HEK293 (cell line): ENCODE data around the gene STAB1.

Experiments
- CTCF ChIA-PET: fragments of 350-600 bp; formaldehyde crosslinking; extraction: SDS; loops from one replicate; lab custom pipeline; 2021; ENCODE audit warnings: antibody characterized with exemption; lab: Yijun Ruan, JAX
- POLR2A ChIA-PET: fragments of 300-600 bp; formaldehyde crosslinking; extraction: SDS; loops from one replicate; lab custom pipeline; 2020; ENCODE audit warnings: antibody characterized with exemption, inconsistent platforms; lab: Yijun Ruan, JAX
- H3K27ac ChIP-seq: fragments of 200-500 bp; sonication (Bioruptor generic); 2 replicates; pipeline ENCODE4 v1.5.1; 2014; ENCODE audit warnings: low read depth, low read length, control low read depth, inconsistent platforms; ENCODE audit errors: extremely low read depth
- H3K36me3 ChIP-seq, 2 experiments: fragments of 200-500 bp in 1 of 2; sonication (Bioruptor generic) in 1 of 2; 1 replicate in 1 of 2; 2 replicates in 1 of 2; pipeline ENCODE4 v1.5.1; 2014 to 2017; ENCODE audit warnings: inconsistent platforms in 2 of 2, low read length in 2 of 2; ENCODE audit not compliant: control insufficient read depth in 2 of 2, insufficient read depth in 1 of 2
- H3K4me1 ChIP-seq: fragments of 200-500 bp; sonication (Bioruptor generic); 2 replicates; pipeline ENCODE4 v1.5.1; 2014; ENCODE audit warnings: mild to moderate bottlenecking, low read length, inconsistent platforms; ENCODE audit not compliant: control insufficient read depth, insufficient read depth
- H3K4me3 ChIP-seq: 2 replicates; pipeline ENCODE4 v1.5.1; 2011; ENCODE audit warnings: low read depth, mild to moderate bottlenecking, control low read depth, low read length, moderate library complexity
- H3K9me3 ChIP-seq: fragments of 200-500 bp; sonication (Bioruptor generic); 2 replicates; pipeline ENCODE4 v1.5.1; 2014; ENCODE audit warnings: low read depth, low read length, inconsistent platforms; ENCODE audit not compliant: control insufficient read depth, insufficient read depth
- BCL6B ChIP-seq: fragments of 450-650 bp; formaldehyde crosslinking; IDR thresholded peaks from 2 replicates; pipeline ENCODE4 v1.5.1; 2017; ENCODE audit warnings: missing biosample characterization, missing genetic modification characterization
- KLF10 ChIP-seq: fragments of 450-650 bp; IDR thresholded peaks from 2 replicates; pipeline ENCODE4 v1.5.1; 2018; ENCODE audit warnings: missing biosample characterization, mild to moderate bottlenecking, missing genetic modification characterization
- KLF16 ChIP-seq: fragments of 450-650 bp; formaldehyde crosslinking; IDR thresholded peaks from 2 replicates; pipeline ENCODE4 v1.5.1; 2017; ENCODE audit warnings: missing biosample characterization, missing genetic modification characterization
- REPIN1 ChIP-seq: fragments of 450-650 bp; formaldehyde crosslinking; IDR thresholded peaks from 2 replicates; pipeline ENCODE4 v1.5.1; 2017; ENCODE audit warnings: missing biosample characterization, missing genetic modification characterization, low read depth
- SETDB1 ChIP-seq: IDR thresholded peaks from one replicate; pipeline ENCODE4 v1.6.1; 2017; ENCODE audit warnings: mild to moderate bottlenecking, low read length, moderate library complexity, mixed read lengths; ENCODE audit not compliant: insufficient read length
- ZBTB1 ChIP-seq: fragments of 450-650 bp; formaldehyde crosslinking; IDR thresholded peaks from 2 replicates; pipeline ENCODE4 v1.5.1; 2016; ENCODE audit warnings: missing biosample characterization, missing genetic modification characterization
- ZEB2 ChIP-seq: fragments of 450-650 bp; formaldehyde crosslinking; IDR thresholded peaks from 2 replicates; pipeline ENCODE4 v1.5.1; 2016; ENCODE audit warnings: missing biosample characterization, missing genetic modification characterization
- ZFHX2 ChIP-seq: fragments of 450-650 bp; formaldehyde crosslinking; conservative IDR thresholded peaks from 2 replicates; pipeline ENCODE4 v1.5.1; 2016; ENCODE audit warnings: missing biosample characterization, missing genetic modification characterization
- ZNF18 ChIP-seq: fragments of 450-650 bp; formaldehyde crosslinking; IDR thresholded peaks from 2 replicates; pipeline ENCODE4 v1.5.1; 2016; ENCODE audit warnings: missing biosample characterization, missing genetic modification characterization
- ZNF214 ChIP-seq: fragments of 450-650 bp; formaldehyde crosslinking; IDR thresholded peaks from 2 replicates; pipeline ENCODE4 v1.5.1; 2017; ENCODE audit warnings: missing biosample characterization, mild to moderate bottlenecking, missing genetic modification characterization, borderline replicate concordance
- ZNF302 ChIP-seq: fragments of 450-650 bp; formaldehyde crosslinking; IDR thresholded peaks from 2 replicates; pipeline ENCODE4 v1.5.1; 2016; ENCODE audit warnings: missing biosample characterization, missing genetic modification characterization, low read depth
- ZNF324 ChIP-seq: fragments of 450-650 bp; formaldehyde crosslinking; IDR thresholded peaks from 2 replicates; pipeline ENCODE4 v1.5.1; 2016; ENCODE audit warnings: missing biosample characterization, missing genetic modification characterization
- ZNF416 ChIP-seq: fragments of 450-650 bp; formaldehyde crosslinking; IDR thresholded peaks from 2 replicates; pipeline ENCODE4 v1.5.1; 2016; ENCODE audit warnings: missing biosample characterization, missing genetic modification characterization
- ZNF426 ChIP-seq: fragments of 450-650 bp; formaldehyde crosslinking; IDR thresholded peaks from 2 replicates; pipeline ENCODE4 v1.5.1; 2017; ENCODE audit warnings: missing biosample characterization, missing genetic modification characterization, mild to moderate bottlenecking, inconsistent platforms, moderate library complexity
- ZNF501 ChIP-seq: fragments of 450-650 bp; formaldehyde crosslinking; IDR thresholded peaks from 2 replicates; pipeline ENCODE4 v1.5.1; 2016; ENCODE audit warnings: missing biosample characterization, missing genetic modification characterization
- ZNF596 ChIP-seq: fragments of 450-650 bp; IDR thresholded peaks from 2 replicates; pipeline ENCODE4 v1.5.0; 2018; ENCODE audit warnings: missing biosample characterization, mild to moderate bottlenecking, missing genetic modification characterization, moderate library complexity
- ZNF623 ChIP-seq: fragments of 450-650 bp; formaldehyde crosslinking; IDR thresholded peaks from 2 replicates; pipeline ENCODE4 v1.5.1; 2016; ENCODE audit warnings: missing biosample characterization, missing genetic modification characterization
- ZNF664 ChIP-seq: fragments of 450-650 bp; formaldehyde crosslinking; IDR thresholded peaks from 2 replicates; pipeline ENCODE4 v1.5.1; 2016; ENCODE audit warnings: missing biosample characterization, missing genetic modification characterization
- ZNF670 ChIP-seq: fragments of 450-650 bp; formaldehyde crosslinking; IDR thresholded peaks from 2 replicates; pipeline ENCODE4 v1.5.1; 2016; ENCODE audit warnings: missing biosample characterization, missing genetic modification characterization, low read depth
- ZNF791 ChIP-seq: fragments of 450-650 bp; formaldehyde crosslinking; IDR thresholded peaks from 2 replicates; pipeline ENCODE4 v1.5.1; 2016; ENCODE audit warnings: missing biosample characterization, missing genetic modification characterization
- ZSCAN18 ChIP-seq: fragments of 450-650 bp; formaldehyde crosslinking; IDR thresholded peaks from 2 replicates; pipeline ENCODE4 v1.5.1; 2016; ENCODE audit warnings: missing biosample characterization, missing genetic modification characterization
- TF ChIP-seq, protein P1 (sequence below): fragments of 450-650 bp; formaldehyde crosslinking; IDR thresholded peaks from 2 replicates; pipeline ENCODE4 v1.5.1; 2016; ENCODE audit warnings: missing biosample characterization, missing genetic modification characterization
- TF ChIP-seq, protein P2 (sequence below): fragments of 450-650 bp; formaldehyde crosslinking; IDR thresholded peaks from 2 replicates; pipeline ENCODE4 v1.5.1; 2017; ENCODE audit warnings: missing biosample characterization, mild to moderate bottlenecking, missing genetic modification characterization, moderate library complexity
- TF ChIP-seq, protein P3 (sequence below): fragments of 450-650 bp; IDR thresholded peaks from 2 replicates; pipeline ENCODE4 v1.5.1; 2018; ENCODE audit warnings: missing biosample characterization, missing genetic modification characterization

STAB1 gene

DNA sequence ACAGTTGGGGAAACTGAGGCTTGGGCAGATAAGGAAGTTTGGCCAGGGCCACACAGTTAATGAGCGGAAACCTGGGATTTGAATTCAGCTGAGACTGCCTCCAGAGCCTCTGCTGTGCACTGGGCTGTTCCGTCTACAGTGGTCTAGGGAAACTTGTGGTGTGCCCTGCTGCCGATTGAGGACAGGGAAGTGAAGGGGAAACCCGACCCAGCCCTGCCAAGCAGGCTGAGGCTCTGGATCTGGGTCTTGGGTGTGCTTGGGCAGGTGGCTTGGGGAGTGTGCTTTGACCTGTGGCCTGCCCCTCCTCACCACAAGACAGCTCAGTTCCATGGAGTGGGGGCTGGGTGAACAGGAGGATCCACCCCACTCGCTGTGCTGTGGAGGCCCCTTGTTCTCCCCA, 22.1 kb upstream of the STAB1 start (continued):
- no peak for TF ChIP-seq BCL6B (tag by site-specific recombination)
- TF ChIP-seq ZNF18 (tag by site-specific recombination) = no peak
- TF ChIP-seq, protein P1, sequence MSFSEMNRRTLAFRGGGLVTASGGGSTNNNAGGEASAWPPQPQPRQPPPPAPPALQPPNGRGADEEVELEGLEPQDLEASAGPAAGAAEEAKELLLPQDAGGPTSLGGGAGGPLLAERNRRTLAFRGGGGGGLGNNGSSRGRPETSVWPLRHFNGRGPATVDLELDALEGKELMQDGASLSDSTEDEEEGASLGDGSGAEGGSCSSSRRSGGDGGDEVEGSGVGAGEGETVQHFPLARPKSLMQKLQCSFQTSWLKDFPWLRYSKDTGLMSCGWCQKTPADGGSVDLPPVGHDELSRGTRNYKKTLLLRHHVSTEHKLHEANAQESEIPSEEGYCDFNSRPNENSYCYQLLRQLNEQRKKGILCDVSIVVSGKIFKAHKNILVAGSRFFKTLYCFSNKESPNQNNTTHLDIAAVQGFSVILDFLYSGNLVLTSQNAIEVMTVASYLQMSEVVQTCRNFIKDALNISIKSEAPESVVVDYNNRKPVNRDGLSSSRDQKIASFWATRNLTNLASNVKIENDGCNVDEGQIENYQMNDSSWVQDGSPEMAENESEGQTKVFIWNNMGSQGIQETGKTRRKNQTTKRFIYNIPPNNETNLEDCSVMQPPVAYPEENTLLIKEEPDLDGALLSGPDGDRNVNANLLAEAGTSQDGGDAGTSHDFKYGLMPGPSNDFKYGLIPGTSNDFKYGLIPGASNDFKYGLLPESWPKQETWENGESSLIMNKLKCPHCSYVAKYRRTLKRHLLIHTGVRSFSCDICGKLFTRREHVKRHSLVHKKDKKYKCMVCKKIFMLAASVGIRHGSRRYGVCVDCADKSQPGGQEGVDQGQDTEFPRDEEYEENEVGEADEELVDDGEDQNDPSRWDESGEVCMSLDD (tag by site-specific recombination) = no peak
- TF ChIP-seq ZNF664 (tag by site-specific recombination) = no peak
- TF ChIP-seq, protein P2, sequence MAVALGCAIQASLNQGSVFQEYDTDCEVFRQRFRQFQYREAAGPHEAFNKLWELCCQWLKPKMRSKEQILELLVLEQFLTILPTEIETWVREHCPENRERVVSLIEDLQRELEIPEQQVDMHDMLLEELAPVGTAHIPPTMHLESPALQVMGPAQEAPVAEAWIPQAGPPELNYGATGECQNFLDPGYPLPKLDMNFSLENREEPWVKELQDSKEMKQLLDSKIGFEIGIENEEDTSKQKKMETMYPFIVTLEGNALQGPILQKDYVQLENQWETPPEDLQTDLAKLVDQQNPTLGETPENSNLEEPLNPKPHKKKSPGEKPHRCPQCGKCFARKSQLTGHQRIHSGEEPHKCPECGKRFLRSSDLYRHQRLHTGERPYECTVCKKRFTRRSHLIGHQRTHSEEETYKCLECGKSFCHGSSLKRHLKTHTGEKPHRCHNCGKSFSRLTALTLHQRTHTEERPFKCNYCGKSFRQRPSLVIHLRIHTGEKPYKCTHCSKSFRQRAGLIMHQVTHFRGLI (tag by site-specific recombination) = no peak

DNA sequence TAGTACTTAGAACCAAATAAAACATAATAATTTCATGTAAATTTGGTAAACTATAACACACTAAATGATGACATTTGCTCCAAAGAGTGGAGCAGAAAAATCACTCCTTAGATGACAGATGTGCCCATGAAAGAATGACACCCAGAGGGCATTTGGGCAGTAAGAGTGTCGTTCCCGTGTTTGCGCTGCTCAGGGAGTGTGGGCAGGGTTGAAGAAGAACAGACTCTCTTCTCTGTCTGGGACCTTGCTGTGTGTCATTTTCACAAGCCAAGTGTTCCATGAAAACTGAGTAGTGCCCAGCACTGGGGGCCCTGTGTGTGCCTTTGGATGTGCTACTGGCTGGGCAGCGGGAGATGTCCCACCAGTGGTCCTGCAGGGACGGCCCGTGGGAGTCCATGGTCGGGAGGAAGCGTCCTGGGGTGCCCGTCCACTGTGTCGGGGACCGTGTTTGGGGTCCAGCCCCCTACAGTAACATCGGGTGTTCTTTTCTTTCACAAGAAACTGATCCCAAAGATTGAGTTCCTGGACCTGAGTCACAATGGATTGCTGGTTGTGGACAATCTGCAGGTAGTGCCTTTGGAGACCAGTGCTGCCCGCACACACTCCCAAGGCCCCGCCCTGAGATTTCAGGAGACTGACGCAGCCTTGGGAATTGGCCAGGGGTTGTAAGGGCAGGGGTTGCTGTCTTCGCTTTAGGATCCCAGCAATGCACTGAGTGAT, 17.9 kb upstream of the STAB1 start:
- H3K9me3 ChIP-seq = no peaks in the 10 kb centered on the region
- peaks cover 7 to 97% of the 10 kb centered on the region in 2 experiments; a peak in 2 of 3 replicates for H3K36me3 ChIP-seq
- ChIA-PET POLR2A (no interaction called here), CTCF (interaction anchor here (0.6 to 0.7 kb wide), 2 partner anchors 22 to 328 kb away, joined by 3 read pairs; no protein-coding TSS in a partner anchor)
- H3K27ac ChIP-seq = no peak overlapping the region
- no peak overlapping the region for H3K4me3 ChIP-seq
- H3K4me1 ChIP-seq = no peaks in the 10 kb centered on the region
- TF ChIP-seq ZNF501 (tag by site-specific recombination) = no peak
- TF ChIP-seq ZNF670 = no peak
- no peak for TF ChIP-seq ZNF416 (tag by site-specific recombination)
- TF ChIP-seq ZNF324 (tag by site-specific recombination) = no peak

GRCh38 chr3:52477796-52478095, 17.4 kb upstream of the STAB1 start:
- Histone ChIP-seq H3K4me3 (no peak overlapping the region), H3K9me3 (no peaks in the 10 kb centered on the region), H3K36me3 (peaks cover 7 to 97% of the 10 kb centered on the region in 2 experiments; a peak in 2 of 3 replicates), H3K27ac (no peak overlapping the region), H3K4me1 (no peaks in the 10 kb centered on the region)
- ChIA-PET CTCF (no interaction called here), POLR2A (no interaction called here)
- no peak for TF ChIP-seq ZNF596 (tag by site-specific recombination)
- TF ChIP-seq SETDB1 = no peak
- TF ChIP-seq ZFHX2 = no peak
- TF ChIP-seq ZNF791 = no peak
- TF ChIP-seq ZNF302 = no peak
- TF ChIP-seq, protein P3, sequence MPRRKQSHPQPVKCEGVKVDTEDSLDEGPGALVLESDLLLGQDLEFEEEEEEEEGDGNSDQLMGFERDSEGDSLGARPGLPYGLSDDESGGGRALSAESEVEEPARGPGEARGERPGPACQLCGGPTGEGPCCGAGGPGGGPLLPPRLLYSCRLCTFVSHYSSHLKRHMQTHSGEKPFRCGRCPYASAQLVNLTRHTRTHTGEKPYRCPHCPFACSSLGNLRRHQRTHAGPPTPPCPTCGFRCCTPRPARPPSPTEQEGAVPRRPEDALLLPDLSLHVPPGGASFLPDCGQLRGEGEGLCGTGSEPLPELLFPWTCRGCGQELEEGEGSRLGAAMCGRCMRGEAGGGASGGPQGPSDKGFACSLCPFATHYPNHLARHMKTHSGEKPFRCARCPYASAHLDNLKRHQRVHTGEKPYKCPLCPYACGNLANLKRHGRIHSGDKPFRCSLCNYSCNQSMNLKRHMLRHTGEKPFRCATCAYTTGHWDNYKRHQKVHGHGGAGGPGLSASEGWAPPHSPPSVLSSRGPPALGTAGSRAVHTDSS (tag by site-specific recombination) = no peak
- TF ChIP-seq ZNF623 (tag by site-specific recombination) = no peak
- no peak for TF ChIP-seq ZBTB1
- no peak for TF ChIP-seq ZEB2 (tag by site-specific recombination)
- no peak for TF ChIP-seq ZSCAN18 (tag by site-specific recombination)
- TF ChIP-seq KLF16 (tag by site-specific recombination) = no peak
- TF ChIP-seq ZNF426 (tag by site-specific recombination) = no peak
- no peak for TF ChIP-seq KLF10 (tag by site-specific recombination)
- TF ChIP-seq ZNF214 (tag by site-specific recombination) = no peak
- no peak for TF ChIP-seq REPIN1 (tag by site-specific recombination)
